AG10803 (cell line): ENCODE data around the gene SCTR.

Experiments used
- DNase-seq: peaks from one replicate; pipeline ENCODE4 v3.0.0; 2010; ENCODE audit warnings: low read depth
- H3K4me3 ChIP-seq: 2 replicates; pipeline ENCODE4 v1.5.1; 2011; ENCODE audit warnings: mild to moderate bottlenecking, low read length, control low read depth
- TF ChIP-seq, protein P1 (sequence below): conservative IDR thresholded peaks from 2 replicates; pipeline ENCODE4 v1.5.1; 2011; ENCODE audit warnings: mild to moderate bottlenecking, low read length, control low read depth, inconsistent platforms

SCTR gene

DNA sequence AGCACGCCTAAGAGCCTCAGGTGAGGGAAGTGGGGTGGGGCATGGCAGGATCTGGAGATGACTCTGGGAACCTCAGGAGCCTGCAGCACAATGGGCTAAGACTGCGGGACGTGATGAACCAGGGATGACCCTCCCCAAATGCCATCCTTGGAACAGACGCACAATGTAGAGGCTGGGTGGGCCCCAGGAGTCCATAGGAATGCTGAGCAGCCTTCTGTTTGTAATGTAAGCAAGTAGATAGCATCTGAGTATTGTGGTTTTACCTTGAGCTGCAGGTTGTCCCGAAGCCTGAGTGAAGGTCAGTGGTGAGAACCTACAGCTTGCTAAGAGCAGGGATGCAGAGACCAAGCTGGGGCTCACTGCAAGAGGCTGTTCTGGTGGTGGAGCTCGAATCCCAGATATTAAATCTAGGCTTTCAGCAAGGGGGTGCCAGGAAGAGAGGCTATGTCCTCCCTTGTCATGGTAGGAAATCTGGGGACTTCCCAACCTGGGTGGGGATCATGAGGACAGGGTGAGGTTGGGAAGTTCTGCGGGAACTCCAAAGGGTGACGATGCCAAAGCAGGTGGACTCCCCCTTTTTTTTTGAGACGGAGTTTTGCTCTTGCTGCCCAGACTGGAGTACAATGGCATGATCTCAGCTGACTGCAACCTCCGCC lies 5.8 kb downstream of the SCTR start:
- no peak for DNase-seq
- TF ChIP-seq, protein P1, sequence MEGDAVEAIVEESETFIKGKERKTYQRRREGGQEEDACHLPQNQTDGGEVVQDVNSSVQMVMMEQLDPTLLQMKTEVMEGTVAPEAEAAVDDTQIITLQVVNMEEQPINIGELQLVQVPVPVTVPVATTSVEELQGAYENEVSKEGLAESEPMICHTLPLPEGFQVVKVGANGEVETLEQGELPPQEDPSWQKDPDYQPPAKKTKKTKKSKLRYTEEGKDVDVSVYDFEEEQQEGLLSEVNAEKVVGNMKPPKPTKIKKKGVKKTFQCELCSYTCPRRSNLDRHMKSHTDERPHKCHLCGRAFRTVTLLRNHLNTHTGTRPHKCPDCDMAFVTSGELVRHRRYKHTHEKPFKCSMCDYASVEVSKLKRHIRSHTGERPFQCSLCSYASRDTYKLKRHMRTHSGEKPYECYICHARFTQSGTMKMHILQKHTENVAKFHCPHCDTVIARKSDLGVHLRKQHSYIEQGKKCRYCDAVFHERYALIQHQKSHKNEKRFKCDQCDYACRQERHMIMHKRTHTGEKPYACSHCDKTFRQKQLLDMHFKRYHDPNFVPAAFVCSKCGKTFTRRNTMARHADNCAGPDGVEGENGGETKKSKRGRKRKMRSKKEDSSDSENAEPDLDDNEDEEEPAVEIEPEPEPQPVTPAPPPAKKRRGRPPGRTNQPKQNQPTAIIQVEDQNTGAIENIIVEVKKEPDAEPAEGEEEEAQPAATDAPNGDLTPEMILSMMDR, result no peak
- no peak overlapping the region for H3K4me3 ChIP-seq

DNA sequence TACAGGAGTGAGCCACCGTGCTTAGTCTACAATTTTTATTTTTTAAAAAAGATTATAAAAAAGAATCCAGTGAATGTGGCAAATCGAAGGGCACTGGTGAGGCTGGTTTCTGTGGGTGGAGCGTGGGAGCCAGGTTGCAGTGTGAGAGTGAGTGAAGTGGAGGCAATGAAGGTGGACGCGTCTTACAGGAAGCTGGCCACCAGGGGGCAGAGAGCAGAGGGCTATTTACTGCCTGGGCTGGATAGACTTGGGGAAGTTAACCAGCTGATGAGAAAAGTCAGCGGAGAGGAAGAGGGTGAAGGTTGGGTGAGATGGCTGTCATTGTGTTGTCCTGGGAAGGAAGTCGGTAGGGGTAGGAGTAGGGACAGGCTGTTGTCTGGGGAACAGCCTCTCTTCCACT lies 6.8 kb downstream of the SCTR start:
- TF ChIP-seq, protein P1, result peak; percentile 75
- DNase-seq, result peak; percentile 34
- H3K4me3 ChIP-seq, result no peak overlapping the region

DNA sequence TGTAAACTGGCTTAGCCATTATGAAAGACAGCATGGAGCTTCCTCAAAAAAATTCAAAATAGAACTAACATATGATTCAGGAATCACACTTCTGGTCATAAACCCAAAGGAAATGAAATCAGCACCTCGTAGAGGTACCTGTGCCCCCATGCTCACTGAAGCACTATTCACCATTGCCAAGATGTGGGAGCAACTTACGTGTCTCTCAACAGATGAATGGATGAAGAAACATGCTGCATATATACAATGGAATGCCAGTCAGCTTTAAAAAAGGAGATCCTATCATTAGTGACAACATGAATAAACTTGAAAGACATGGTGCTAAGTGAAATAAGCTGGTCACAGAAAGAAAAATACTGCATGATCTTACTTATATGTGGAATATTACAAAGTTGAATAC lies 8.2 kb downstream of the SCTR start:
- TF ChIP-seq, protein P1, result no peak

DNA sequence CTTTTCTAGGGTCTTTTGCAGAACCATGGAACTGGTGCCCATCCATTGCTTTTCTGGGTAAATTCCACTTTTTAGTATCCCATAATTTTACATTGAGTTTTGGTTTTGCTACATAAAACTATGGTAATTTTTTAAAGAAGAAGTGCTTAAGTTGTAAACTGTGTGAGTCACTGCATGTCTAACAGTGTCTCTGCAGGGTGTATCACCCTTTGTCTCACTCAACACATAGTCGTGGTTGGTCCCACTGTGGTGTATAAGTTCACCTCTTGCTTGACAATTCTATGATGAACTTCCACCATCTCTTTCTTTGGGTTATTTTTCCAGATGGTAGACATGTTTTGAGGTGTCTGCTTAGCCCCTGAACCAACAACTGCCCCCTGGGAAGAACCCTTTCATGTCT lies 10.5 kb downstream of the SCTR start:
- TF ChIP-seq, protein P1, result no peak
- no peak for DNase-seq
- H3K4me3 ChIP-seq, result no peak overlapping the region

More for the DNA sequence above, 8.2 kb downstream of the SCTR start:
- no peak overlapping the region for H3K4me3 ChIP-seq
- DNase-seq, result no peak

DNA sequence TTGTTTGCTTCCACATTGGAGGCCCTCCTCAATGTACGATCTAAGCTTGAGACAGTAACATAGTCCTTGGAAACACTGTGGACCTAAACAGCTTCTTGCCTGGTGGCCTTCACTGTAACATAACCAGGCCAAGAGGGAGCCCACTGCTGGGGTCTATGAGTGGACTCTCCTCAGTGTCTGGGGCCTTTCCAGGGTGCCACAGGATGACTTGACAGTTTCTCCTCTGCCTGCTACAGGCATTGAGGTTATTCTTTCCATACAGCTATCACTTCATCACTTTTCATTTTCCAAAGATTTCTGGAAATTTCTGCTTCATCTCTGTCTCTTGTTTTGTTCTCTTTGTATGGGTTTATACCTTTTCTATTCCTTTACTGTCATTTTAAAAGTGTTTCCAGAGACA lies 11.3 kb downstream of the SCTR start:
- DNase-seq, result no peak
- H3K4me3 ChIP-seq, result no peak overlapping the region
- TF ChIP-seq, protein P1, result no peak

DNA sequence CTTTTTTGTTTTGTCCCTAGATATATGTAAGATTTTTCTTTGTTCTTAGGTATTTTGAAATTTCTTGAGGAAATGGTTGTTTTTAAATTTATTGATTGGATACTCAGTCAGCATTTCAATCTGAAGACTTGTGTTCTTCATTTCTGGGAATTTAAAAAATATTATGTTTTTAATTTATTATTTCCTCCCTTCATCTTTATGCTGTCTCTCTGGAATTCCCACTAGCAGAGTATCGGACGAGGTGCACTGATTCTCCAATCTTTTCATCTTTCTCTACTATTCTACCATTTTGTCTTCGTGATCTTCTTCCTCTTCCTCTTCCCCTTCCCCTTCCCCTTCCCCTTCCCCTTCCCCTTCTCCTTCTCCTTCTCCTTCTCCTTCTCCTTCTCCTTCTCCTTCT lies 12.3 kb downstream of the SCTR start:
- TF ChIP-seq, protein P1, result no peak
- DNase-seq, result no peak
- H3K4me3 ChIP-seq, result no peak overlapping the region

DNA sequence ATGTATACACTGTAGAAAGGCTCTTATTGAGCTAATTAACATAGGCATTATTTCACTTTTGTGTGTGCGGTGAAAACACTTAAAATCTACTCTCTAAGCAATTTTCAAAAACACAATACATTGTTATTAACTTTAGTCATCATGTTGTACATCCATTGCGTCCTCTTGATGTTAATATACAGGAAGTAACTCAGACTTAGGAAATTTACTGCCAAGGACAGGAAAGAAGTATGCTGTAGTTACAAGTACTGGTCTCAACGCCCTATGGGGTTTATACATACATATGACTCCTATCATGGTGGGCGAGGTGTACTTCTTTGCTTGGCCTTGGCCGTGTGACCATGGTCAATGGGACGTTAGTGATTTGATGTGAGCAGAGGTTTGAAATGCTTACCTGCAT lies 15.5 kb downstream of the SCTR start:
- TF ChIP-seq, protein P1, result no peak
- H3K4me3 ChIP-seq, result no peak overlapping the region
- DNase-seq, result no peak
